ENCODE measurements around the gene LMNTD1.
"Not testable (repeated sequence)": the region's sequence is repeated elsewhere in the genome, so short reads cannot be mapped to it uniquely, and the experiment has no call there.

Gene LMNTD1

DNA sequence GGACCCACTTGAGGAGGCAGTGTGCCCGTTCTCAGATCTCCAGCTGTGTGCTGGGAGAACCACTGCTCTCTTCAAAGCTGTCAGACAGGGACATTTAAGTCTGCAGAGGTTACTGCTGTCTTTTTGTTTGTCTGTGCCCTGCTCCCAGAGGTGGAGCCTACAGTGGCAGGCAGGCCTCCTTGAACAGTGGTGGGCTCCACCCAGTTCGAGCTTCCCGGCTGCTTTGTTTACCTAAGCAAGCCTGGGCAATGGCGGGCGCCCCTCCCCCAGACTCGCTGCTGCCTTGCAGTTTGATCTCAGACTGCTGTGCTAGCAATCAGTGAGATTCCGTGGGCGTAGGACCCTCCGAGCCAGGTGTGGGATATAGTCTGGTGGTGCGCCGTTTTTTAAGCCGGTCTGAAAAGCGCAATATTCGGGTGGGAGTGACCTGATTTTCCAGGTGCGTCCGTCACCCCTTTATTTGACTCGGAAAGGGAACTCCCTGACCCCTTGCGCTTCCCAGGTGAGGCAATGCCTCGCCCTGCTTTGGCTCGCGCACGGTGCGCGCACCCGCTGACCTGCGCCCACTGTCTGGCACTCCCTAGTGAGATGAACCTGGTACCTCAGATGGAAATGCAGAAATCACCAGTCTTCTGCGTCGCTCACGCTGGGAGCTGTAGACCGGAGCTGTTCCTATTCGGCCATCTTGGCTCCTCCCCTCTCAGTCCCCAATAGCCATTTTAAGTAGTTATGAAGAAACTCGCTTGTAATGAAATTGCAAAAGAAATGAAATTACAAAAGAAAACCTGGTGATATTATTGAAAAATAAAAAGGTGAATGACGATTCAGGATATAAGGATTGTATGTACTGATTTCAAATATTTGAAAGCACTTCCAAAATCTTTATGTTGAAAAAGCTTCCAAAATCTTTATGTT lies 63.9 kb downstream of the LMNTD1 start:
- not testable (repeated sequence) for DNase-seq

DNA sequence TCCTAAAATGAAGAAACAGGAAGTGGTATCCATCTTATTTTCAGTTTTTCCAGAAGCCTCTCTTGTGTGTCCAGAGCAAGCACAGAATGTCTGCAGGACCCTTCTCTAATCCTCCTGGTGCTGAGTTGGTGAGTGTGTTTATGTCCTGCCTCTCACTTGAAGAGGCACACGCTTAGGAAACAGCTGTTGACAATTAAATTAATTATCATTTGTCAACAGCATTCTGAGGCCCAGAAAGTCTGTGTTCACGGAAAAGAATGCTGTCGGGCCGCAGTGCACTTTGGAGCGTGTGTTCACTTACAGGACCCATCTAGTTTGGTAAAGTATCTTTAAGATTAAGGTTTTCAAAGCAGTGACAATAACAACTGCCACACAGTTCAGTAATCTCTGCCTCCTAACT lies 70.5 kb downstream of the LMNTD1 start:
- DNase-seq = no peak

DNA sequence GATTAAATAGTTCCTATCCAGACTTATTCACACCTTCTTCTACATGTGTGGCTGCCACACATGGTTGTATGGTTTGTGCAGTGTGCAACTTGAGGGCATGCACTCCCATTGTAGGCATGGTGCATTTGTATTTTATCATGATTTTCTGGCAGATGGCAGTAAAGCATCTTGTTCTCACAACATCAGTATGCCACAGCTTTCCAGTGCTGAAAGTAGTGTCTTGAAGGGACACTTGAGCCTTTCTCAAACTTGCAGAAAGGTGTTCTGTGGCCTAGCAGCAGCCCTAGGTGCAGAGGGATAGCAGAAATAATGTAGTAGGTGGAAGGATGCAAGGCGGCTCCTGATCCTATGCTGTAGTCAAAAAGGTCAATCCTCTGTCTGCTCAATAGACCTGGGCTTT lies 72.9 kb downstream of the LMNTD1 start:
- no peak for DNase-seq

DNA sequence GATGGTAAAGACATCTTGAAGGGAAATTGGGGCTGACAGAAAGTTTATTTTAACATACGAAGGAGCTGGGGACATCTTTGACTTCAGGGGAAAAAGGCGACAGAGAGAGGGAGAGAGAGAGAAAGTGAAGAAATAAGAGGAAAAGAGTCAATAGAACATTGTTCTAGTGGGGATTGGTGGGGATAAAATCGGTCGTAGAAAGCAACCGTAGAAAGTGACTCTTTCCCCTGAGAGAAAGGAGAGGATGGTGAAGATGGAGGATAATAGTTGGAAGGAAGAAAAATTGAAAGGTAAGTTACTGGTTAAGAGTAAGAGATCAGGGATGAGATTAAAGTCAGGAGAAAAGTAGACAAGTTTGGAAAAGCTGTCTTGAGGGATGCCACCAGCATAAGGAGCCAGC lies 75.9 kb downstream of the LMNTD1 start:
- DNase-seq = no peak

DNA sequence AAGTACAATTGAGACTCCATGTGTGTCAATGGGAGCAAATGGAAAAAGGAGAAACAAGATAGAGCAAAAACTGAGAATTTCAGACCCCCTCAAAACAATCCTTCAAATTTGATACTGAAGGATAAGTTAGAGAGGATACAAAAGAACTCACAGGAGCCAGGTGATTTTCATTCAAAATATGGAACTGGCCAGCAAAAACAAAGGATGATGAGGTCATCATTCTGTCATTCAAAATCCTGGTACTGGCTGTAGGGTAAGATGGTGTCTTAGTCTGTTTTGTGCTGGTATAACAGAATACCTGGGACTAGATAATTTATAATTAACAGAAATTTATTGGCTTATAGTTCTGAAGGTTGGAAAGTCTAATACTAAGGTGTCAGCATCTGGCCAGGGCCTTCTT lies 80.6 kb downstream of the LMNTD1 start:
- no peak for DNase-seq

DNA sequence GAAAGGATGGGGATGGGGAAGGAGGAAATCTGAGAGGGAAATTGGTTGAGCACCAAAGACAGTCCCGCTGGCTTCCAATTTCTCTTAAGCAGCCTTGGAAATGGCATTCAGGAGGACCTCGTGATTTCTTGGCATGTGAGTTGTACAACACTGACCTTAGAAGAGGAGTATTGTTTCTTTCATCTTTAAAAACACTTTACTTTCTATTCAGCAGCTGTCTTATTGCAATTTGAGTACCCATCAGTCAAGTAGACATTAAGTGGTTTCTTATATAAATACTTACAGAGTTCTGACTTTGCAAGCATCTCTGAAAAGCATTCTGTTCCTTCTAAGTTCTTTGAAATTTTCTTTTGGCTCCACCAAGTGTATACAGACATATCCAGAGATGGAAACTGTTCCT lies 83.2 kb downstream of the LMNTD1 start:
- DNase-seq = no peak

DNA sequence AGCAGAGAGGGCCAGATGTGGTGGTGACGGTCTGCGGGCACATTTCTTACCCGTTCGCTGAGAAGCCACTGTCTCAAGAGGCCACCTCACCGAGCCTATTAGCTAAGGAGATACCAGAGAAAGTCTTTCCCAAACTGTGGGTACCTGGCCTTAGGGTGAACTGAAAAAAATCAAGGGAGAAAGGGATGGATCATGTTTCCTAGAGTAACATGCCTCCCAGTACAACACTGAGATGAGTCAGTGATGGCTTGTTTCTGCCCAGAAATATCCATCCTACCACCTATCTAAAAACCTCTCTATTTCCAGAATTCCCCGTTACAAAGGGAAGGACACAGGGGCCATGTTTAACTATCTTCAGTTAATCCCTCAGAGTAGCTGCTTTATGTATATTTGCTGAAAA lies 83.7 kb downstream of the LMNTD1 start:
- DNase-seq = no peak

DNA sequence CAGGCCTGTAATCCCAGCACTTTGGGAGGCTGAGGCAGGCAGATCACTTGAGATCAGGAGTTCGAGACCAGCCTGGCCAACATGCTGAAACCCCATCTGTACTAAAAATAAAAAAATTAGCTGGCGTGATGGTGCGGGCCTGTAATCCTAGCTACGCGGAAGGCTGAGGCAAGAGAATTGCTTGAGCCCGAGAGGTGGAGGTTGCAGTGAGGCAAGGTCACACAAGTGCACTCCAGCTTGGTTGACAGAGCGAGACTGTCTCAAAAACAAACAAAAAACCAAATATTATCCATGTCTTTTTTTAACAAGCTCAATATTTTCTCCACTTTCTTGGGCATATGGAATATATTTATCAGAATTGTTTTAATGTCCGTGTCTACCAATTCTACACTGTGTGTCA lies 89.6 kb downstream of the LMNTD1 start:
- no peak for DNase-seq

DNA sequence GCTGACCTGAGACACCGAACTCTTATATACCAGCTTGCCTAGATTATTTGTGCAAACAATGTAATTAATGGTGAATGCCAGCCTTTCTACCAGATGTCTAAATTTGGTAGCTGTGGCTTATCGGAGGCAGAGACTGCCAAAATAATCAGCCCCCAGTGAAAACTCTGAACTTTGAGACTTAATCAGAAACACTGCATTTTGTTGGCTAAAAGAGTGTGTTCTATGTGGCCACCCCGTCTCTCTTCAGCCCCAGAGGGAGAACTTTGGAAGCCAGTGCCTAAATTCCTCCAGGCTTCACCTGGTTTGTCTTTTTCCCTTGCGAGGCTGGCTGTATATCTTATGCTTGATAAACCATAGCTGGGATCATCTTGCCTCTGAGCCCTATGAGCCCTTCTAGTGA lies 90.1 kb downstream of the LMNTD1 start:
- no peak for DNase-seq

DNA sequence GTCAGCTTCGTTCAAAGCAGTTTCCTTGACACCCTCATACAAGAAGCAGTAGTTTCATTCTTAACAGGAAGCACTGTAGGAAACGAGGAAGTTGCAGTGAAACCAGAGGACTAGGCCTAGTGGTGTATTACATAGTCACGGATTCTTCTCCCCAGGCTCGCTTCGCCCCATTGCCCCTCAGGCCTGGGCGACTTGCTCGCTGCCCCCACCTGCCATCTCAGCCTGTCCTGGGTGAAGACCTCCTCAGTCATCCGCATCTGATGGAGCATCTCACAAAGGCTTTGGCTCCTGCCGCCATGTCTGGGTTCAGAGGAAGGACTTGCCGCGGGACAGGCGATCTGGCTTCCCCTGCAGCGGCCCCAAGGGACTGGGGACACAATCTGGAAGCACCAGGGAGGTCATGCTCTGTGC lies 93.5 kb downstream of the LMNTD1 start:
- no peak for DNase-seq

DNA sequence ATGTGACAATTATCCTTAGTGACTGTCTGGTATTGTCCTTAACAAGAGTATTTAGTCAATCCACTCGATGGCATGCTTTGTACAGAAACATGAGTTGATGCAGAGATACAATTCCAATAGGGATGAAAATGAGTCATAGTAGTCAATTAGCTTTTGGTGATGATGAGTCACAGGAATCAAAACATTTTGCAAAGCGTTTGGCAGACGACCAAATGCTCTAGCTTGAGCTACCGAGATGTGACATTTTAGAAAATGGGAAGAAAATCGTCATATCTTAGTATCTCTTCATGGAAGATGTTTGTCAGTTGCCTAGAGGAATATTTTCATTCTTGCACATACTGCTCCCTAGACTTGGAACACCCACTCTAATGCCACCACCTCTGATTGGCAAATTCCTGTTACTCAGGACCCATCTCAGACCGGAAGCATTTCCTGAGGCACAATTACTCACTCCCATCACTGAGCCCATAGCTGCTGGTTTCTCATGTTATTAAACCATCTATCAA lies 95.0 kb downstream of the LMNTD1 start:
- no peak for DNase-seq

DNA sequence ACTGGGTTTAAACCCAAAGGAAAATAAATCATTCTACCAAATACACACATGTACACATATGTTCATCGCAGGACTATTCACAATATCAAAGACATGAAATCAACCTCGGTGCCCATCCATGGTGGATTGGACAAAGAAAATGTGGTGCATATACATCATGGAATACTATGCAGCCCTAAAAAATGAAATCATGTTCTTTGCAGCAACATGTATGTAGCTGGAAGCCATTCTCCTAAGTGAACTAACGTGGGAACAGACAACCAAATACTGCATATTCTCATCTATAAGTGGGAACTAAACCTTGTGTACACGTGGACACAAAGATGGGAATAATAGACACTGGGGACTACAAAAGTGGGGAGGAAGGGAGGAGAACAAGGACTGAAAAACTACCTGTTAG lies 96.6 kb downstream of the LMNTD1 start:
- no peak for DNase-seq

DNA sequence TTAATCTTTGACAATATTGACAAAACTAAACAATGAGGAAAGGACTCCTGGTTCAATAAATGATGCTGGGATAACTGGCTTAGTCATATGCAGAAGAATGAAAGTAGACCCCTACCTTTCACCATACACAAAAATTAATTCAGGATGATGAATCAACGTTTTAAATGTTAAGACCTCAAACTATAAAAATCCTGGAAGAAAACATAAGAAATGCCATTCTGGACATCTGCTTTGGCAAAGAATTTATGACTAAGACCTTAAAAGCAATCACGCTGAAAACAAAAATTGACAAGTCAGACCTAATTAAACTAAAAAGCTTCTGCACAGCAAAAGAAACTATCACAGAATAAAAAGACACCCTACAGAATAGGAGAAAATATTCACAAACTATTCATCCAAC lies 97.4 kb downstream of the LMNTD1 start:
- no peak for DNase-seq

DNA sequence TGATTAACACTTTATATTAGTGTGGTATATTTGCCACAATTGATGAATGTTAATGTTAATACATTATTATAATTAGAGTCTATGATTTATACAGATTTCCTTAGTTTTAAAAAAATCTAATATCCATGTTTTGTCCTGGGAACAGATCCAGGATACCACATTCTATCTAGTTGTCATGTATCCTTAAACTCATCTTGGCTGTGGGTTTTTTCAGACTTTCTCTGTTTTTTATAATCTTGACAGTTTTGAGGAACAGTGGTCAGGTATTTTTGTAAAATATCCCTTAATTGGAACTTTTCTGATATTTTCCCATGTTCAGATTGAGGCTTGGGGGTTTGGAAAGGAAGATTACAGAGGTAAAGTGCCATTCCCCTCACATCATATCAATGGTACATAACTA lies 104.1 kb downstream of the LMNTD1 start:
- DNase-seq = no peak

DNA sequence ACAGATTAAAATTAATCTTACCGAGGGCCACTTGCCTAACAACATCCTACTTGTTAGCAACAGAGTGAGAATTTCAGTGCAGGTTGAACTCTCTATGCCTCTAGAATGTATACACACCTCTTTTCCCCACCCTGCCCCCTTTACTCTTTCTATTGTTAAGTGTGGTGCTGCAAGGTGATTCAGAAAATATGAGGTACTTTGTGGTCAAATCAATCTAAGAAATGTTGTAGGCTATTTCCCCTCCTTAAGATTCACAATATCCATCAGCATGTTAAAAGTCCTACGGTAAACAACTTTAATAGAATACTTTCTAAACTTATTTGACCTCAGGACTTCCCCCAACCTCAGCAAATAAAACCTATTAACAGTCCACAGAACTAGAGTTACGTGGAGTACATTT lies 106.0 kb downstream of the LMNTD1 start:
- no peak for DNase-seq

DNA sequence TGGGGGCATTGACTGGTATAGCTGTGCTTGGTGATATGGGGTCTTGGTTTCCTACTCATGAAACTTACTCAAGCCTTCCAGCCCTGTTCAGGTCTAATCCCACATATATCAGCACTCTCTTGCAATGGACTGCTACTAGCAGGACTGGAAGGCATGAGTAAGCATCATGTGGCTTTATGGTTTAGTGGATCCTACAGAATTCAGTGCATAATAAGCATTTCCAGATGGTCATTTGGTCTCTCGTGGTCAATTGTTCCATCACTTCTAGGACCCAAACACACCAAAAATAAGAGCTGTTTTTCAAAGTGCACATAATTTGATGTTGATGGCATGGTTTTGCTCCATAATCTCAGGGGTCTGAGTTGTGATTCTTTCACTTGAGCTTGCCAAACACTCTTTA lies 114.4 kb downstream of the LMNTD1 start:
- DNase-seq = no peak

DNA sequence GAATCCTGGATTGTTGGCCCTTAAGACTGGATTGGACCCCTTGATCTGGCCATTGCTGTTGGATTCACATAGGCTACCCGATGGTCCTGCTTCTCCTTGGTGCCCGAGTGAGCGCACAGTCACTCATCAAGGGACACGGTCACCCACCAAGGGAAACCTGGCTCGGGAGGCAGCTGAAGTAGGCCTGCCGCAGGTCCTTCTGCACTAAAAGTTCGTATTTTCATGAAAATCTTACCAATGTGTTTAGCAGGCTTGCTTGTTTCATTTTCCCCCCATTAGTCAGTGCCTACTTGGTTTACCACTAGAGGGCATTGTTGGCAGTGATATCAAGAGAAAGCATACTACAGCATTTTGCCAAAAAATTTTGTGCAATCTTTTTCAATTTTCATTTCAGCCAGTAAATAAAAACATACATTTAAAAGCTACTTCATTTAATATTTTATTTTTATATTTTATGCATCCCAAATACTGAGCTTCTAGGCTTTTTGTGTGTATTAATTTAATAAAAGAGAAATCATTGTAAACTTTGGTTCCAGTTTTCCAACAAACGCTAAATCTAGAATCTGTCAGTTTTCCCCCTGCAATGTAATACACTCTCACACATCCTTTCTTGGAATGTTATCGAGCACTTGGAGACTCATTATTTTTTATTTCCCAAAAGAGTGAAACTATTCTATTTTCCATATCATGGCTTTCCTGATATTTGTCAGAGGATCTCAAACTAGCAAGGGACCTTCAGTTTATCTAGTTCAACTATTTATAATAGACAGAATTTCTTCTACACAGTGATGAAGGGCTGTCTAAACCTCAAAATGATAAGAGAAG lies 116.7 kb downstream of the LMNTD1 start:
- no peak for DNase-seq

DNA sequence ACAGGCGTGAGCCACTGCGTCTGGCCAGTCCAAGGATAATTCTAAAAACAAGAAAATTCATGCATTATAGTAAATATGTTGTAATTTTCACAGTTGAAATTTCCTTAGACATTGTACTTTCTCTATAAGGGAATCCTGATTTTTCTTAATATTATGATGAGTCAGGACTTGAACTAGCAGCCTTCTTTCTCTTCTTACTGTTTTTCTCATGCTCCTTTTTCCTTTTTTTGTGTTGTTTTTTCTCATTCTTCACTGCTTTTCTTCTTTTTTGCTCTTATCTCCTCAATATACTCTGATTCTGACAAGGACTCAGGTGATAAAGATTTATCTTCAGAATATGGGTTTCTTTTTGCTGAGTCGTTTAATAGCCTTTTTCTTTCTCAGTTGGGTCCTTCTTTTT lies 117.7 kb downstream of the LMNTD1 start:
- DNase-seq = no peak

DNA sequence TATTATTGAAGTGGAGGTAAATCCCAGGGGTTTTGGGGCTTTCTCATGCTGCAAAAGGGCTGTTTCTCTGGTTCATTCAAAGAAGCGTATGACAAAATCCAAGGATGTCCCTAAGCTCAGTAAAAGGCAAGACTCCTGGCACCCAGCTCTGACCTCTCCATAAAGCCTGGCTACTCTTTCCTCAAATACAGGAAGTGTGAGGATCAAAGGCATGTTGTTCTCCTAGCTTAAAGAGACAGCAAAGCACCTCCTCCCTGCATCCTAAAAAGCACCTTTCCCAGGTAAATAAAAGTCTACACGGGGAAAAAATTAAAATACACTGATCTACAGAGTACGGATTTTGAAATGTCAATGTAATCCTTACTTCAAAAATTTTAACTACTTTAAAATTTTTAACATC lies 118.6 kb downstream of the LMNTD1 start:
- DNase-seq = no peak

DNA sequence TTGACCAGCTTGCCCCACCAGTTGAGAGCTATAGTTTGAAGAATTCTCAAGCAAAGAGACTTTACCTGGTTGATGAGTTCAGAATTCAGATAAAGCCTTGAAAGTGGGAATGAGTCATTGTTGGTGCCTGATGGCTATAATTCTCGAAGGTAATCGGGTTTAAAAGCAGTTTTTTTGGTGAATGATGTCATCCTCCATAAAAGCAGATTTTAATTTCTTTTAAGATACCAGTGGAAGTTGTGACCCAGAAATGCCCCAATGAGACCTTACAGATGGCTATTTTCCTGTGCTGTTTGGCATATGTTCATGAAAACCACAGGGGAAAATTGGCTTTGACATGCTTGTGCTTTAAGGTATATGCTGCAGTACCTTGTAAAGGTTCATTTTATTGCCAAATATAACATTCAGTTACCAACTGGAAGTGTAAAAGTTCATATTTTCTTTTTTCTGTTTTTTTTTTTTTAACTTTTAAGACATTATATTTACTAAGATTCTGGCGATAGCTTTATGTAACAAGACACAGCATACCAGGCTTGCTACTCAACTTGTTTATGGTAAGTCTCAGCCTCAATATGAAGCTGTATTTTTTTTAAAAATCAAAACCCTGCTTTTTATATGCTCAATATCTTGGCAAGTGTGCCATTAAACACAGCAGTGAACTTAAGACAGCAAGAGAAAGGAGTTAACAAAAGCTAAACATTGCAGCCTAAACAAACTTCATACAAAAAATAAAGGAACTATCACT lies 119.3 kb downstream of the LMNTD1 start:
- DNase-seq = no peak

DNA sequence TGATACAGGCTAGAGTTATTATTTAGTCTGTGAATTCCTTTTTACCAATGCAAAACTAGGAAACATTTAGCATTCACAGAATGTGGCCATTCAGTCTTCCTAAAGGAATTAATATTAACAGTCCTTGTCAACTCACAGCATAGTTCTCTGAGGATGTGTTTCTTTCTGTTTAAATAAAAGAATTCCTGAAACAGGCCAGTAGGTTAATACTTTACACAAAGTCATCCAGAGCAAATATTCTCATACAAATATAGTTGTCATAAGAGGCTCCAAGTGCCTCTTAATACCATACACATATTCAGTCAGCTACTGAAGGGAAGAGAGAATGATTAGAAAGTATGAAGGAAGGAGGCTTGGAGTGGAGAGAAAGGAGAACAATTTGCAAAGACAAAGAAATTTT lies 120.1 kb downstream of the LMNTD1 start:
- no peak for DNase-seq

DNA sequence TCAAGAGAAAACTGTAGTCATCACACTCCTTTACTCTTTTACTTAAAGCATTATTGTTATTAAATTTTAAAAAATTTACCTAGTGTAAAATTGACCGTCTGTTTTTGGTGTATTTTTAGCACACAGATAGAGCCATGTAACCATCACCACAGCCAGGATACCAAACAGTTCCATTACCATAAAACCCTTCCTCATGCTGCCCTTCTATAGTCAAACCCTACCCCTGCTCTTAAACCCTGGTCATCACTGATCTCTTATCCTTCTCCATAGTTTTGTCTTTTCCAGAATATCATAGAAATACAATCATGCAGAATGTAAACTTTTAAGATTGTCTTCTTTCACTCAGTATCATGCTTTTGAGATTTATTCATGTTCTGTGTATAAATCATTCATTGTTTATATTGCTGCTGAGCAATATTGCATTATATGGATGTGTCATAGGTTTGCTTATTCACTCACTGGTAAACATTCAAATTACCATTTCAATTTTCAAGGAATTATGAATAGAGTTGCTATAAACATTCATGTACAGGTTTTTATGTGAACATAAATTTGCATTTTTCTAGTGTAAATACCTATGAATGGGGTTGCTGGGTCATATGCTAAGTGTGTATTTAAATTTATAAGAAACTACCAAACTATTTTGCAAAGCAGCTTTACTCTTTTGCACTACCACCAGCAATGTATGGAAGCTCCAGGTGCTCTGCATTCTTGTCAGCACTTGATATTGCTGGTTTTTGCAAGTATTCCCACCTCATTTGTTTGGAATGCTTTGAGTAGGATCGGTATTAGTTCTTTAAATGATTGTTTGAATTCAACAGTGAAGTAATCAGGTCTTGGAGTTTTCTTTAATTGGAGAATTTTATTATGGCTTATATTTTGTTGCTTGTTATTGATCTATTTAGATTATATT lies 125.5 kb downstream of the LMNTD1 start:
- no peak for DNase-seq
